ENCODE measurements around the gene RAB40AL. TPM values are rescaled to one million over a fixed set of nuclear protein-coding genes. Genes with fewer than 3 reads are reported as not detected.
"Not testable (repeated sequence)": the region's sequence is repeated elsewhere in the genome, so short reads cannot be mapped to it uniquely, and the experiment has no call there.

The RAB40AL gene
- total RNA-seq, 4 donors from 2014 or later, result 1.7 to 2.2 TPM; not detected in 2

DNA sequence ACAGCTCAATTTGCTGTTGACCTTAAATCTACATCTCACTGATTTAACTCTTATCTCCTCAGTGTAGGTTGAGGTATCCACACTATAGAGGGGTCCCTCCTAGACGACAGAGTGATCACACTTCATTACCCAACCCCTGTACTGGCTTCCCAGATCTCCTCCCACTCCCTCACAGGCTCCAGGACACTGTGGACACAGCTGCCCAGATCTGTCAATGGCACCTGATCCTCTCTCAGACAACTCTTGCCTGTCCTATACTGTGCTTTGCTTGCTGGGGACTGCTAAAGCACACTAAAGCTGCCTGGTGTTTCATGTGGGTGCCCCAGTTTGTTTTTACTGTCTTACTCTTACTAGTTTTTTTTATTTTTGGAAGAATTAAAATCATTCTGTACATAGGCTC, 27.9 kb downstream of the RAB40AL start:
- TF ChIP-seq POLR2AphosphoS5 (IDR thresholded peaks at IDR 0.05) (no peak), CTCF (IDR thresholded peaks at IDR 0.05) (no peak), POLR2A (IDR thresholded peaks at IDR 0.05) (no peak), EP300 (IDR thresholded peaks at IDR 0.05; ENCODE audit: low read depth) (no peak)
- 29% methylated on average over 1 of the region's 1 CpG; no CpG with 5 or more reads in 1 of the 2 donors for WGBS, 2 donors (ENCODE audit: low coverage in 1 of 2)
- in situ Hi-C loops (cut with MboI; ENCODE audit: low pct_ligation_motif_present in 1 of 4, low pct_unique_long_range_greater_than_20kb in 1 of 4, low sequenced_read_pairs in 3 of 4), result loop anchor here in 2 of 4 donors (25.0 kb wide), 3 partner anchors 97 to 222 kb away; partner anchors contain the start of gene BEX1 (in 1 of the 2)
- no peaks in the 10 kb centered on the region for H3K27me3 ChIP-seq
- no peaks in the 10 kb centered on the region for H3K36me3 ChIP-seq
- H3K4me3 ChIP-seq, result no peak overlapping the region
- no peak overlapping the region for H3K27ac ChIP-seq
- intact Hi-C loops (cut with DNase I; ENCODE audit: low total_unique reads), result no loop called here
- H3K4me1 ChIP-seq, result no peaks in the 10 kb centered on the region
- DNase-seq, result no peak
- no peaks in the 10 kb centered on the region for H3K9me3 ChIP-seq

GRCh38 chrX:102966701-102967100, 29.6 kb downstream of the RAB40AL start:
- Histone ChIP-seq H3K4me3 (no peak overlapping the region), H3K4me1 (no peaks in the 10 kb centered on the region), H3K9me3 (no peaks in the 10 kb centered on the region), H3K36me3 (no peaks in the 10 kb centered on the region), H3K27ac (no peak overlapping the region), H3K27me3 (no peaks in the 10 kb centered on the region)
- TF ChIP-seq EP300 (IDR thresholded peaks at IDR 0.05; ENCODE audit: low read depth) (no peak), POLR2AphosphoS5 (IDR thresholded peaks at IDR 0.05) (no peak), POLR2A (IDR thresholded peaks at IDR 0.05) (no peak), CTCF (IDR thresholded peaks at IDR 0.05) (no peak)
- DNase-seq, result no peak
- intact Hi-C loops (cut with DNase I; ENCODE audit: low total_unique reads) (no loop called here), in situ Hi-C loops (cut with MboI; ENCODE audit: low pct_ligation_motif_present in 1 of 4, low pct_unique_long_range_greater_than_20kb in 1 of 4, low sequenced_read_pairs in 3 of 4) (loop anchor here in 2 of 4 donors (25.0 kb wide), 3 partner anchors 96 to 221 kb away; partner anchors contain the start of gene BEX1 (in 1 of the 2))
- 50% methylated on average over 3 of the region's 3 CpGs; no CpG with 5 or more reads in 1 of the 2 donors for WGBS, 2 donors (ENCODE audit: low coverage in 1 of 2)

- Histone ChIP-seq H3K27me3 (no peaks in the 10 kb centered on the region), H3K27ac (no peak overlapping the region), H3K9me3 (no peaks in the 10 kb centered on the region), H3K4me3 (no peak overlapping the region), H3K4me1 (no peaks in the 10 kb centered on the region), H3K36me3 (no peaks in the 10 kb centered on the region)
- intact Hi-C loops (cut with DNase I; ENCODE audit: low total_unique reads), result no loop called here
- no peak for DNase-seq
- in situ Hi-C loops (cut with MboI; ENCODE audit: low pct_ligation_motif_present in 1 of 4, low pct_unique_long_range_greater_than_20kb in 1 of 4, low sequenced_read_pairs in 3 of 4), result loop anchor here in 2 of 4 donors (25.0 kb wide), 3 partner anchors 94 to 219 kb away; partner anchors contain the start of gene BEX1 (in 1 of the 2)
- 90% methylated on average over 2 of the region's 2 CpGs; no CpG with 5 or more reads in 1 of the 2 donors for WGBS, 2 donors (ENCODE audit: low coverage in 1 of 2)
- no peak for TF ChIP-seq CTCF (IDR thresholded peaks at IDR 0.05)
- TF ChIP-seq EP300 (IDR thresholded peaks at IDR 0.05; ENCODE audit: low read depth), result no peak
- no peak for TF ChIP-seq POLR2A (IDR thresholded peaks at IDR 0.05)
- no peak for TF ChIP-seq POLR2AphosphoS5 (IDR thresholded peaks at IDR 0.05)
Observed at GRCh38 chrX:102968216-102968615, 31.1 kb downstream of the RAB40AL start.

DNA sequence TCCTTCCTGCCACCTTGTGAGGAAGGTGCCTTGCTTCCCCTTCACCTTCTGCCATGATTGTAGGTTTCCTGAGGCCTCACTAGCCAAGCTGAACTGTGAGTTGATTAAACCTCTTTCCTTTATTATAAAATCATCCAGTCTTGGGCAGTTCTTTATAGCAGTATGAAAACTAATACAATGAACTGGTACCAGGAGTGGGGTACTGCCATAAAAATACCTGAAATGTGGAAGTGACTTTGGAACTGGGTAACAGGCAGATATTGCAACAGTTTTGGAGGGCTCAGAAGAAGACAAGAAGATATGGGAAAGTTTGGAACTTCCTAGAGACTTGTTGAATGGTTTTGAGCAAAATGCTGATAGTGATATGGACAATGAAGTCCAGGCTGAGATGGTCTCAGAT, 34.5 kb downstream of the RAB40AL start:
- H3K4me1 ChIP-seq; H3K4me3 ChIP-seq; H3K36me3 ChIP-seq; DNase-seq; H3K27me3 ChIP-seq; intact Hi-C loops (cut with DNase I; ENCODE audit: low total_unique reads); H3K27ac ChIP-seq; H3K9me3 ChIP-seq: not testable (repeated sequence)
- in situ Hi-C loops (cut with MboI; ENCODE audit: low pct_ligation_motif_present in 1 of 4, low pct_unique_long_range_greater_than_20kb in 1 of 4, low sequenced_read_pairs in 3 of 4), result loop anchor here in 2 of 4 donors (25.0 kb wide), 3 partner anchors 91 to 216 kb away; partner anchors contain the start of gene BEX1 (in 1 of the 2)

DNA sequence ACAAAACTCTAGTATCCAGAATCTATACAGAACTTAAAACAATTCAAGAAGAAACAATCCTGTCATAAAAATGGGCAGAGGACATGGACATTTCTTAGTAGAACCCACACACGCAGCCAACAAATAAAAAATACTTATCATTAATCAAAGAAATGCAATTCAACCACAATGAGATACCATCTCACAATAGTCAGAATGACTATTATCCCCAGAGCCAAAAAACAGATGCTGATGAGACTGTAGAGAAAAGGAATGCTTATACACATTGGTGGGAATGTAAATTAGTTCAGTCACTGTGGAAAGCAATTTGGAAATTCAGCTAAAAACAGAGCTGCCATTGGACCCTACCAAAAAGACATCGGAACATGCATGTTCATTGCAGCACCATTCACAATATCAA, 37.9 kb downstream of the RAB40AL start:
- intact Hi-C loops (cut with DNase I; ENCODE audit: low total_unique reads) (no loop called here), in situ Hi-C loops (cut with MboI; ENCODE audit: low pct_ligation_motif_present in 1 of 4, low pct_unique_long_range_greater_than_20kb in 1 of 4, low sequenced_read_pairs in 3 of 4) (no loop called here)
- Histone ChIP-seq H3K27me3 (no peaks in the 10 kb centered on the region), H3K4me3 (no peak overlapping the region), H3K27ac (no peak overlapping the region), H3K4me1 (no peaks in the 10 kb centered on the region), H3K9me3 (no peaks in the 10 kb centered on the region), H3K36me3 (no peaks in the 10 kb centered on the region)
- 33 to 82% methylated on average over 1 to 2 of the region's 2 CpGs for WGBS, 2 donors (ENCODE audit: low coverage in 1 of 2)
- DNase-seq, result no peak
- TF ChIP-seq EP300 (IDR thresholded peaks at IDR 0.05; ENCODE audit: low read depth) (no peak), POLR2AphosphoS5 (IDR thresholded peaks at IDR 0.05) (no peak), CTCF (IDR thresholded peaks at IDR 0.05) (no peak), POLR2A (IDR thresholded peaks at IDR 0.05) (no peak)
